NCI-H460 (cell line): ENCODE results near the gene NTS. TPM values are rescaled to one million over a fixed set of nuclear protein-coding genes. Genes with fewer than 3 reads are reported as not detected.

Source experiments
- DNase-seq: peaks from one replicate; pipeline ENCODE4 v3.0.0-alpha.2; 2016; ENCODE audit warnings: low read depth; ENCODE audit errors: extremely low read depth
- polyA plus RNA-seq: library from polyadenylated mRNA; depleted of rRNA; stranded (reverse); fragments of >200 nt; gene quantifications from 2 replicates; pipeline ENCODE4 v1.2.3, GENCODE V29; 2014; cell fraction: nucleus; rRNA removed
- total RNA-seq: library from RNA; depleted of rRNA; stranded (reverse); fragments of >200 nt; shearing (Covaris generic); gene quantifications from 2 replicates; pipeline ENCODE4 v1.2.3, GENCODE V29; 2014; rRNA removed

NTS gene, protein sequence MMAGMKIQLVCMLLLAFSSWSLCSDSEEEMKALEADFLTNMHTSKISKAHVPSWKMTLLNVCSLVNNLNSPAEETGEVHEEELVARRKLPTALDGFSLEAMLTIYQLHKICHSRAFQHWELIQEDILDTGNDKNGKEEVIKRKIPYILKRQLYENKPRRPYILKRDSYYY
- total RNA-seq = 0.40 and 0.50 TPM in 2 replicates
- 0.26 and 1.0 TPM in 2 replicates for polyA plus RNA-seq

DNA sequence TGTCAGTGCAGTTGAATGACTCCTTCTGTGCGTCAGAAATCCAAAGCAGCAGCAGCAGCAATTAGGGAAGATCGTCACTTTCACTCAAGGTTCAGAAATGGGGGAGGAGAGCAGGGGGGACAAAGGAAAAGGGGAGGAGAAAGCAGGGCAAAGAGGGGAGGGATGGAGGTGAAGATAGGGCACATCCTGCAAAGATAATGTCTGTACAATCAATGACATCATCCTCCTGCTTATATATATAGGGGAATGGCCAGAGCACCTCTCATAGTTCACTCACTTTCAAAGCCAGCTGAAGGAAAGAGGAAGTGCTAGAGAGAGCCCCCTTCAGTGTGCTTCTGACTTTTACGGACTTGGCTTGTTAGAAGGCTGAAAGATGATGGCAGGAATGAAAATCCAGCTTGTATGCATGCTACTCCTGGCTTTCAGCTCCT lies at the start of gene NTS:
Gene NTS, plus strand, starts transcription at position 265 of the 431 bp plus-strand sequence. Its CDS starts 109 bp downstream, at position 374.
- no peak for DNase-seq

DNA sequence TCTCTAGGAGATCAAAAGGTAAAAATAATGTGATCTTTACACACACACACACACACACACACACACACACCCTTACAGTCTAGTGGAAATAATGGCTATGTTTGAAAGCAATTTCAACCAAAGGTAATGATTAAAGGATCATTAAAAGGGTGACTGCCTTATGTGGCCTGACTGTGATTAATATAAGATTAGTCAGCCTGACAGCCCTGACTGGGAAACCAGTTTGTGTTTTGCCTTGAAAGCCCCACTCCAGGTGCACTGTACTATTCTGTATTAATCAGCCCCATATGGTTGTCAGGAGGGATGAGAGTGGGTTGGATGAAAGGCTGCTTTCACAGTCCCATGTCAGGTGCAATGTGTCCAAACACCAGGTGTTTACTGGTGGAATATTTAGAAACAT lies 48.3 kb upstream of the NTS start:
- DNase-seq = no peak

DNA sequence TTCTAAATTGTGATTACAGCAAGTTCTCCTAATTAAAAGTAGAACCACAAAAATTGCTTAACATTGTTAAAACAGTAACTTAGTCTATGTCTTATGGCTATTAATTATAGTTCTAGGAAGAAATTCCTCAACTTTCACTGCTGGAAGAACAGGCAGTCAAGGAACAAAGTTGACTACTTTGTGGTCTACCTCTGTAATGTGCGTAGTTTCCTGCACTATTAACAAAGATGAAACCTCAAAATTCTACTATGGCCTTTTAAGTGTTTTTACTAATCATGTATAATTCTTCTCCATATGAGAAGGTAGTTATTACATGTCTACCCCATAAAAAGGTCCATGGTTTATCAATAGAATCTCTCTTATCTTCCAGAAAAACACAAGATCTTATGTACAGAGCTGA lies 45.5 kb upstream of the NTS start:
- DNase-seq = no peak

DNA sequence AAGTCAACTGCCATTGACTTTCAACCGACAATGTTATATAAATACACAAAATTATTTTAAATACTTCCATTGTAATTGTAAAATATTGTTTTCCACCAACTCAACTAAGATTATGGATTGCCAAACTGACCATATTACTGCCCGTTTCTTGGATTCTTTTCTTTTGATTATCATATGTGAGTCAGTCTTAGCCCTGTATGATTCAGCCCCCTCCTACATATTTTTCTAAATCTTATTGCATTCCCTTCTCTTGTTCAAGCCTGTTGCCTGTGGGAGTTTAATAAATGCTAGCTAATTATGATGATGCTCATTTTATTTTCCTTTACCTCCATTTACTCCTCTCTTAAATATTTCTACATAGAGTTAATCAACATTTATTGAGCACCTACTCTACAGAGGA lies 44.7 kb upstream of the NTS start:
- DNase-seq = no peak

DNA sequence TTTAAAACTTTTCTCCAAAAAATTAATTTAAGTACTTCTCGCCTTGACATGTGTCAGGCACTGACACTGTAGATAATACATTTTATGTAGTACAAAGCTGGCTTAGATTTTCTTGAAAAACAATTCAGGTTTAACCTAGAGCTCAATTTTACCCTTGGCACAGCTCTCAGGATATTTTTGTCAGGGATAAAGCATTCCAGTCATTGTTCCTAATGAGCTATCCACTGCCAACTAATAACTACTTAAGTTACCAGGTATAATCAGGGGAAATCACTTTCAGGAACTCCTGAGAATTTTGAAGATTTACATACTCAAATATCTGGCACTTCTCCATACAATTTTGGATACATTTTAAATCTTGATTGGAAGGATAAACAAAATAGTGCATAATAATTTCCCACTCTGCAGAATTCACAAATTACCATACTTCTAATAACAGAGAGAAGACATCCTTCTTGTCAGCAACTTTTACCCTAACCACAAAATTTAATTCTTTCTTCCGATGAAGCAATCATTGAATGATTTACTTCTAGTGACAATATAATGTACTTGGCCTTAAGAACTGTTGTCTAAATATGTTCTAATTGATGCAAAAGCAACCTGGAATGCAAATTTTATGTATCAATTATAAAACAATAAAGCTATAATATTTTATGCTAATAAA lies 42.6 kb upstream of the NTS start:
- no peak for DNase-seq

DNA sequence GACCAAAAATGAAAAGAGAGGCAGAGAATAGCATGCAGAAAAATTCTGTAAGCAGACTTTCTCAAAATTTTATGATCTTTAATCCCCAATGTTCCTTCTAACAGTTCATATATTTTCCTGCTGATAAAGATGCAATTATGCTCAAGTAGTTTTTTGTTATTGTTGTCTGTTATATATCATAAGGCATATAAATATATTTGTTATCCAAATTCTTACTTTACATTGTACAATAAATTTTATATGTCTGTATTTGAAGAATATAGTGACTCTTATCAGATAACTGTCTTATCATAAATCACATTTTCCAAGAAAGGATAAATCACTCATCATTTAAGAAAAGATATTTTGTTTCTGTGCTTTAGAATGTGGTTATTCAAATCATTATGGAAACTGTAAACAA lies 40.5 kb upstream of the NTS start:
- DNase-seq = no peak

DNA sequence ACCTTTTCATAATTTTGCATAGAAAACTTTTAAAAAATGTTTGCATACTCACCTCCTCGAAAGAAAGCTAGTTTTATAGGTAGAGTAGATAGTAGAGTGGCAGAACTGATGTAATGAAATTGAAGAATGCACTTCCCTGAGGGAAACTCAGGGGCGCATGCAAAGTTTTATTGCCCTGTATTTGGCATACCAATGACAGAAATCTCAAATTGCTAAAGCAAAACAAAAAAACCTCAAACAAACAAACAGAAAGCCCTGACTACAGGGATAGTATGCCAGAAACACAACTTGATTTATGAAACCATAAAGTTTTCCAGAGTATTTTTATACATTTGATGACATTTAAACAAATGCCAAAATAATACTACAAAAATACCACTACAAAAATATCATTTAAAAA lies 39.7 kb upstream of the NTS start:
- DNase-seq = peak; percentile 8

DNA sequence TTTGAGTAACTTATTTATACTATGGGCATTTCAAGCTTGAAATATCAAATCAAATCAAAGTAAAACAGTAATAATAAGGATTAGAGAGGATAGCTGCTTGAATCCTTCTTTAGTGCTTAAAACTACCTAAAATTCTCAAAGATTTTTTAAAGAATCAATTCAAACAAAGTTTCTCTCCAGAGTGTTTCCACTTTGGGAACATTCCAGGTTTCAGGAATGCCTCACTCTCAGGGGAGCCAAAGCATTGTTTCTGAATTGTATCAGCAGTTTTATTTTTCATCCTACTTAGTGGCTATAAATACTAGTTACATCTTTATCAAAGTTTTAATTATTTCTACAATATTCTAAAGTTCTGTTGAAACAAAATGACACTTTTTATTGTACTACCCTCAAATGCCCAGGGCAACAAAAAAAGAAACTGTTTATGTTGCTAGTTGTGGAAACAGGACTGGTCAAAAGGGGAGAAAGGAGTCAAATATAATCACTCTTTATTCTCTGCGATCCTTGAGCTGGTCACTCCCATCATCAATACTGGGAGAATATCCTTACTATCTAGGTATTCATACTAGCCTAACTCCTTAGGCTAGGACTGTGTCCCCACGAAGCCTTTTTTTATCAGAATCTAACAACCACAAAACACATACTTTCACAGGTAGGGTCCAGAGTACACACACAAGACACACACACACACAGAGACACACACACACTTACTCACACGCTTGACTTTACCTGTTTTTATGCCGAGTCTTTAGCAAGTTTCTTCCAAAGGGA lies 38.5 kb upstream of the NTS start:
- DNase-seq = no peak

DNA sequence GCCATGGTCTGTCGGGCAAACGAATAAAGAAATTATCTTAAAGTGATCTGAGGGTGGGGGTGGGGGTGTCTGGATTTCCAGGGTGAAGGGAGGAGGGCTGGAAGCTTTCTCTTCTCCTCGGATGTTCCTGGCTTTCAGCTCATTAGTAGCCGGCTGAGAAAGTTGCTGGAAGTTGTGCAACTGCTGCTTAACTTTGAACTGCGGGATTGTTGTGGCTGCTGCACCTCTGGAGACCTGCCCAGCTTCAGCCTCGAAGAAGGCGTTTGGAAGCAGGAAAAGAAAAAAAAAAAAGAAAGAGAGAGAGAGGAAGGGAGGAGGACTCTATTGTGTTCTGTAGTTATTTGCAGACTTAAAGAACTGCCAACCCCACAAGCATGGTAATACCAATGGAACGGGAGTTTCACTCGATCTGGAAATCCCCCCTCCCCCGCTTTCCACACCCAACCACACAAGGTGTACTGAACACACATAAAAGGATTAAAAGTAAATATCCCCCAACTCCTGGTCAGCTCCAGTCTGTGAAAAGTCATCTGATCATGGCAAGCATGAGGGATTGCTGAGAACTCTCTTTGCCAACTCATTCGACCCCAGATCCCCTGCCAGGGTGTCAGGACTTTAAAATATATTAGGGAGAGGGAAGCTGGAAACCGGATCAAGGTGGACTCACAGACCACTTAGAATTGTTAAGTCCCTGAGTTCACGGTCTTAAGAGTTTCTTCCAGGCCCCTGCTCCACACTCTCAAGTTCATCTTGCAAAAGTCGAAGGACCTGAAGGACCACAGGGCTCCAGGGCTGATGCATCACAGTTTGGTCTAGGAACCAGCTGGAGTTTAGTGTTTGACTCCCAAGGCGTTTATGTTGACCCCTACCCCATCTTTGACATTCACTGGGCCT lies 37.7 kb upstream of the NTS start, which contains the start of gene RASSF9:
Gene RASSF9, minus strand, starts transcription at position 213 of the 894 bp plus-strand sequence. Its CDS starts 208 bp downstream, at position 5.
- no peak for DNase-seq

DNA sequence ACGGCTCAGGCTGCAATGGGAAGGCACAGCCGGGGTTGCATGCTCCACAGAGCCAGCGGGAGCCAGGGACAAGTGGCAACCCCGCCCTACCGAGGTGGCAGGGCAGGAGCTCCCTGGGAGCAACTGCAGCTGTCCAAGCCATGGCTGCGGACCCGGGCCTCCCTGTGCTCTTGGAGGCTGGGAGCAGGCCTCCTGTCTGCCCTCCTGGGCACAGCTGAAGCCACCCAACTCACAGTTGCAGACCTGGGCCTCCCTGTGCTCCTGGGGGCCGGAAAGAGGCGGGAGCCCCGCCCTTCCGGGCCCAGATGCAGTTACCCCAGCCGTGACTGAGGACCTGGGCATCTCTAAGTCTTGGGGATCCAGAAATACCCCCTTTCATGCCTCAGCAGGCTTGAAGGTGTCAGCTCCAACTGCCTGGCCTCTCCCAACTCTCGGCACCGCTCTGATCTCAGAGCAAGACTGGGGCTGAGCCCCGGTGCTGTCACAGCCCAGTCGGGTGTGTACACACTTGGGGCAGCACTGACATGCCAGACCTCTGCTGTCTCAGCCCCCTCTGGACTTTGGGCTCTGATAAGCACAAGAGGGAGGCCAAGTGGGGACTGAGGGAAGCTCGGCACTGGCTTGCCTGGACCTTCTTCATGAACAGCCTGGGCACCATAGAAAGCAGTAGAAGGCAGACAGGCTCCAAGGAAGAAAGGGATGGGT lies 30.3 kb upstream of the NTS start:
- DNase-seq = no peak

DNA sequence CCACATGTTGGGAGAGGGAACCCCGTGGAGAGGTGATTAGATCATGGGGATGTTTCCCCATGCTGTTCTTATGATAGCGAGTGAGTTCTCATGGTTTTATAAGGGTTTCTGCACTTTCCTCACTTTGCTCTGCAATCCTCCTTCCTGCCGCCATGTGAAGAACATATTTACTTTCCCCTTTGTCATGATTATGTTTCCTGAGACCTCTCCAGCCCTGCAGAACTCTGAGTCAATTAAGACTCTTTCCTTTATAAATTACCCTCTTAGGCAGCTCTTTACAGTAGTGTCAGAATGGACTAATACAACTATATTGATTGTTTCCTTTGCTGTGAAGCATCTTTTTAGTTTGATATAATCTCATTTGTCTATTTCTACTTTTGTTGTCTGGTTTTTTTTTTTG lies 24.8 kb upstream of the NTS start:
- no peak for DNase-seq

DNA sequence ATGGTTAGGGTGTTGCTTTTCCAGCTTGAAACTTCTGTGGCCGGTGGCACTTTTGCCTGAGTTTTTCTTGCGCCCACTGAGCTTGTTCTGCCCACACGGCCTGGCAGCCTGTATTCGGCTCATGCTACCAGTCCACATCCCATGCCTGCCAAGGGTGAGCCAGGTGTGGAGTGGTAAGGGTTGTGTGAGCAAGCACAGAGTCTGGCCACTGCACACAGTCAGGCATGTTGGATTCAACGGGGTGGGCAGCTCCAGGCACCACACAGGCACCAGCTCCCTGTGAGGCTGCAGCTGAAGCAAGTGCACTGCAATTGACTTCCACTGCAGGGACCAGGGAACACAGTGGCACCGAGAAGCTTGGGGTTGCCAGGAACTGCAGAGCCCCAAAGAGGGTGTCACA lies 18.8 kb upstream of the NTS start:
- no peak for DNase-seq

DNA sequence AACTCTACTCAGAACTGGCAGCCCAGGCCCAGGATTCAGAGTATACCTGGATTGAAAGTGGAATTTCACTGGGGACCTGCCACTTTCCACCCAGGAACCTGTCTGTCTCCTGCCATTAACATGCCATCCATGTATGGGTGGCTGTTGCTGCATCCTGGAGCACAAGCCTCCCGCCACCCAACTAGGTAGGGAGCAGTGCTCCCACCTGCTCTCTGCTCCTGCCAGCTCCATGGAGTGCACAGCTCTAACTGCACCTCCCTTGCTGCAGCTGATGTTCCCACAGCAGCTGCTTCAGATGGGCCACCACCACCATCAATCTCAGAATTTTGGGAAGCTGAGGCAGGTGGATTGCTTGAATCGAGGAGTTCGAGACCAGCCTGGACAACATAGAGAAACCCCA lies 17.1 kb upstream of the NTS start:
- DNase-seq = no peak

DNA sequence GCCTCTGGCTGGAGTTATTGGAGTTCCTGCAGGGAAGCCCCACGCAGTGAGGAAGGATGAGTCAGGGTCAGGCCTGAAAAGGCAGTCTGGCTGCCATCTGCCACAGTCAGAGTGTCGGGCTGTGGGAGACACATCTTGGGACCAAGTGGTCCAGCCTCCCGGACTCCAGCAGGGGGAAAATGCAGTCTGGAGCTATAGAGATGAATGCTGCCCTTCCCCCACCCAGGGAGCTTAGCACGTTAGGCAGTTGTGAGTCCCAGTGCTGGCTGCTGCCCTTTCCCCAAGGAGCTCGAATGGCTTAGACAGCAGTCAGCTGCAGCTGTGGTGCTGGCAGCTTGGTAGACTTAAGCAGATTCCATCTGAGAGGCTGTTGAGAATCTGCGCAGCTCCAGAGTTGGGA lies 8.2 kb upstream of the NTS start:
- no peak for DNase-seq

DNA sequence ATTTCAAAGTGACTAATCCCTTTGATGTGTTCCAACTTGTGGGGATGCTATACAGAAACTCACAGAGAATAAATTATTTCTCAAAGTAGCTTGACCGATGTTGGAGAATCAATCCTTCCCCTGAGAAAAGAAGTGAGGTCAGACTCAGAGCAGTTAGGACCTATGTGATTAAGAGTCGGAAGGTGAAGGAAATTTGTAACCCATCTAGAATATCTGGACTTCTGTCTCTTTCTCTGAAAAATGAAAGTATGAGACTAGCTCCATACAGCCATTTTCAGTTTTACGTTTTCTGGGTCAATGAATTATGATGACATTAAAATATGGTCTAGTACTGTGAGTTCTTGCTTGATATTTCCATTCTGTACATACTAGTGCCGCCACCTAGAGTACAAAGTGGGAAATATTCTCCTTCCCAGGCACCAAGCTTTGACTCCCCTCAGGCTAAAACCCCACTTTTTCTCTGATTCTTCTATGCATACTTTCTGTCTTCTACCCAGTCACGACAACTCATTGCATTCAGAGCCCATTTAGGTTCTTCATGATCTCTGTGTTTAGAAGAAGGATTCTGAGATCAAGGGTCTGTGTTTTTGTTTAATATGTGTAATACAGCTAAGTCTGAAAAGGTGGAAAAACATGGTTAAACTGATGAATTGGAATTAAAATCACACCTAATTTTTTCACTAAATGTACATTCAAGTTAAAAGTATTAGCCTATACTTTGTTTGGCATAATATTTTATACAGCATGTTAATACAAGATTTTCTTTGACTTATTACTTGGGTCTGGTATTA lies 6.9 kb upstream of the NTS start:
- peak; percentile 45 for DNase-seq

DNA sequence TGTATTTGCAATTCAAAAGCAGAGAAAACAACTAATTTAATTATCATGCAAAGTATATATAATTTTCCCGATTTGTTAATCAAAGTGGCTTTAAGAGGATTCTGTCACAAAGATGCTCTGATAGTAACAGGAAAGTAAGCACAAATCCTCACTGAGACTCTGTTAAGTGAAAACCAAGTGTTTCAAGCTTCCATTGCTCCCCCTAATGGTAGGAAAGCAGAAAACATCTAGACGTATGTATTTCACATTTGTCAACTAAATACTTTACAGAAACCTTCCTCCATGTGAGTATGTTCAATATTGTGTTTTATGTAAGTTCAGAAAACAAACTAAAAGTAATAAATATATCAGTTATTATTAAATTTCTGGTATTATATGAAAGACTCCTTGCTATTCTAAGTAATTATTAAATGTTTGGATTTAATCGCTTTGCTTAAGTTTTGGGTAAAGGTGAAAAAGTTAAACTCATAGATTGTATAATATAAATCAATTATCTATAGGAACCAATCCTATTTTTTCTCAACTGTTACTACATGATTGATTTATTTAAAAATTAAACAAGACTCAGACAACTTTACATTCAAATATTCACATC lies 1.5 kb upstream of the NTS start:
- peak; percentile 62 for DNase-seq

DNA sequence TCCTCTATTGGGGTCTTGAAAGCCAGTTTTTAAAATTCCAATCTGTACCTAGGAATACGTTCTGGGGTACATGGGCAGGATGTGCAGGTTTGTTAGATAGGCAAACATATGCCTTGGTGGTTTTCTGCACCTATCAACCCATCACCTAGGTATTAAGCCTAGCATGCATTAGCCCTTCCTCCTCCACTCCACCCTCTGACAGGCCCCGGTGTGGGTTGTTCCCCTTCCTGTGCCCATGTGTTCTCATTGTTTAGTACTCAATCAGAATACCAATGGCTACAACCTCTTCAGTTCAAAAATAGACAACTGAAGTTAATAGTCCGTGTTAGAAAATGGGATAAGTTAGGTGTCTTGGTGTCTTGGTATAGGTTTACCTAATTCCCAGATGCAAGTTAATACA lies 3.4 kb downstream of the NTS start:
- DNase-seq = no peak

DNA sequence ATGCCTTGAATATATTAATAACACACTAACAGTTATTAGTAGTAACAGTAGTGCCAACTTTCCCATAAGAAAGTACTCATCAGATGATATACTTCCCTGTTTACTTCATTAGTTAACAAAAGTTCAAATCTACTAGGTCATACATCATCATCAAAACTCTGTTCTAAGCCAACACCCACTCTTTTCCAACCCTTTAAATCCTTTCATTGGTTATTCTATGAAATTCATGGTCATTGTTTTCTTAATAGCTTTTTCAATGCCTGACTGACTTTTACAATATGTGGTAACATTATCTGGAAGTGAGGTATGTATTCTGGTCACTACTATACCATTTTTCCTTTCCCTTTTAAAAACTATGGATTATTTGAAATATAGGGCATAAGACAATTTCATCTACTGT lies 9.7 kb downstream of the NTS start:
- DNase-seq = no peak

DNA sequence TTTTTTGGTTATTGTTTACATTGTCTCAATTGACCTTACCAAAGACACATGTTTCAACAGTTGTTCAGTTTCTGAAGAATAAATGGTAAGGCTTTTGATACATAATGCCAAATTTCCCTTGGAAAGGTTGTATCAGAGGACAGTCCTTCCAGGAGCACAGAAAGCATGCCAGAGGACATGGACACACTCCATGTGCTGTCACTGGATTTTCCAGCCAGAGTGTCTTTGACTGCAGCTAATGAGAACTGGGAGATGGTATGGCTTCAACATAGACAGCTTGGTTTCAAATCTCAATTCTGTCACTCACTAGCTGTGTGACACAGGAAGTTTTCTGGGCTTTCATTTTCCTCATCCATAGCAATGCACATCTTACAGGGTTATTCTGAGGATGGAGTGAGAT lies 20.6 kb downstream of the NTS start:
- DNase-seq = no peak
